ENCODE data around the gene C6orf58. TPM values are rescaled to one million over a fixed set of nuclear protein-coding genes. Genes with fewer than 3 reads are reported as not detected.

Gene C6orf58
- total RNA-seq, 1 experiment from 2014 or later: not detected

DNA sequence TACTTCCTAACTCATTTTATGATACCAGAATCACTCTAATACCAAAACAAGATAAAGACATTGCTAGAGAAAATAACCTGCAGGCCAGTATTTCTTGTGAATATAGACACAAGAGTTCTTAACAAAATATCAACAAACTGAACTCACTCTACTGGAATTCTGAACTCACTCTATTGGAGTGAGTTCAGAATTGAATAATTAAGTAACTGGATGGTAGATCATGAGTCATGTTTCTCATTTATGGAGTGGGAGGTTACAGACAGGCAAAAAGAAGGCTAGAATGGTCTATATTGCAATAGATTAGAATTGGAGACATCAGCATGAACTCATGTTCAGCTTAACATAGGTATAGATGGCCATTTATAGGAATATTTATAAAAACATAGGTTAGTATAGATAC lies 26.6 kb upstream of the C6orf58 start:
- Histone ChIP-seq H3K23me2 (ENCODE audit: insufficient read length, low read depth, low read length, poor library complexity, severe bottlenecking) (no peaks in the 10 kb centered on the region), H4K8ac (replicated peaks; ENCODE audit: insufficient read length, low read depth, low read length) (no peak overlapping the region), H3K4ac (ENCODE audit: low read depth, low read length) (no peak overlapping the region), H3K56ac (ENCODE audit: insufficient read length, low read depth, low read length) (no peak overlapping the region), H2BK15ac (ENCODE audit: low read depth, low read length) (no peak overlapping the region), H3K79me1 (ENCODE audit: insufficient read depth, low read depth, low read length, poor library complexity, severe bottlenecking) (no peaks in the 10 kb centered on the region), H2BK120ac (ENCODE audit: low read depth, low read length, poor library complexity, severe bottlenecking) (no peak overlapping the region), H3K23ac (ENCODE audit: insufficient read length, low read depth, low read length) (no peak overlapping the region), H2AFZ (ENCODE audit: low read length) (no peak overlapping the region), H3K18ac (ENCODE audit: insufficient read length, low read depth, low read length) (no peak overlapping the region), H3K14ac (ENCODE audit: insufficient read depth, low read length) (no peak overlapping the region), H2BK5ac (ENCODE audit: insufficient read length, low read length) (no peak overlapping the region), H2BK12ac (ENCODE audit: insufficient read length, low read depth, low read length) (no peak overlapping the region), H3K79me2 (ENCODE audit: insufficient read depth, low read length) (no peaks in the 10 kb centered on the region), H3K4me1 (ENCODE audit: insufficient read depth, low read length) (no peaks in the 10 kb centered on the region), H3K9ac (ENCODE audit: extremely low read depth, insufficient read length, low read length) (no peak overlapping the region), H3K27me3 (ENCODE audit: insufficient read depth, low read length) (no peaks in the 10 kb centered on the region), H2AK5ac (ENCODE audit: insufficient read length, low read length) (no peak overlapping the region), H3K9me3 (ENCODE audit: control insufficient read depth, low read depth, low read length) (no peaks in the 10 kb centered on the region), H3T11ph (ENCODE audit: low read length) (no peak overlapping the region), H2BK20ac (ENCODE audit: low read depth, low read length, poor library complexity, severe bottlenecking) (no peak overlapping the region), H4K91ac (ENCODE audit: insufficient read length, low read depth, low read length) (no peak overlapping the region), H4K20me1 (ENCODE audit: control insufficient read depth, insufficient read depth, insufficient read length) (no peaks in the 10 kb centered on the region), H4K5ac (ENCODE audit: insufficient read length, low read depth, low read length) (no peak overlapping the region), H3K27ac (ENCODE audit: insufficient read length, low read depth, low read length) (no peak overlapping the region), H3K4me2 (ENCODE audit: insufficient read depth, insufficient read length, low read length) (no peak overlapping the region)
- Mint-ChIP-seq H3K4me1 (peaks cover 0 to 3% of the 10 kb centered on the region in 2 experiments; a peak in 2 of 4 replicates), H3K36me3 (ENCODE audit: insufficient read depth in 1 of 3, low read depth in 3 of 3) (no peaks in the 10 kb centered on the region), H3K9me3 (no peaks in the 10 kb centered on the region), H3K27me3 (ENCODE audit: low read depth) (no peaks in the 10 kb centered on the region), H3K4me3 (no peak overlapping the region), H3K27ac (no peak overlapping the region)
- TF ChIP-seq CTCF (conservative IDR thresholded peaks at IDR 0.05): no peak
- no peak for DNase-seq

All from H9 (cell line).